K562 (cell line): ENCODE results near the gene IVL.

Experiments
- CBFB ChIP-seq: sonication (generic); formaldehyde crosslinking; IDR thresholded peaks from 2 replicates; pipeline ENCODE4 v1.4.0; 2020; ENCODE audit warnings: mild to moderate bottlenecking, missing genetic modification reagents
- CCNT2 ChIP-seq: IDR thresholded peaks from 2 replicates; pipeline ENCODE4 v1.6.1; 2011; ENCODE audit warnings: borderline replicate concordance, low read depth, mild to moderate bottlenecking, moderate library complexity, mixed read lengths, low read length; ENCODE audit not compliant: insufficient read length; ENCODE audit errors: extremely low read depth
- REST ChIP-seq, 2 experiments: fragments of 450-650 bp; formaldehyde crosslinking in 1 of 2; IDR thresholded peaks; 2 replicates each; pipeline versions ENCODE4 v1.4.0 to v1.6.1; 2014 to 2020; ENCODE audit warnings: mild to moderate bottlenecking in 2 of 2, borderline replicate concordance in 1 of 2, low read depth in 1 of 2
- TOE1 ChIP-seq, 2 experiments: fragments of 450-650 bp in 1 of 2; sonication (generic) in 1 of 2; formaldehyde crosslinking in 1 of 2; IDR thresholded peaks; 2 replicates each; pipeline versions ENCODE4 v1.7.1 to v1.8.0; 2016 to 2022; ENCODE audit warnings: borderline replicate concordance in 2 of 2, mild to moderate bottlenecking in 2 of 2, antibody characterized with exemption in 1 of 2, inconsistent platforms in 1 of 2, low read depth in 1 of 2, missing genetic modification reagents in 1 of 2, moderate library complexity in 1 of 2
- YY1 ChIP-seq, 3 experiments: IDR thresholded peaks; 2 replicates each; pipeline ENCODE4 v1.6.1; 2011; ENCODE audit warnings: low read length in 2 of 3, mild to moderate bottlenecking in 2 of 3, moderate library complexity in 2 of 3, borderline replicate concordance in 1 of 3, control low read depth in 1 of 3, low read depth in 1 of 3; ENCODE audit not compliant: insufficient read depth in 3 of 3, insufficient replicate concordance in 2 of 3, control insufficient read depth in 1 of 3, insufficient read length in 1 of 3; ENCODE audit errors: extremely low read depth in 1 of 3

- TF ChIP-seq YY1 (IDR thresholded peaks at IDR 0.05; ENCODE audit: borderline replicate concordance in 1 of 3, control insufficient read depth in 1 of 3, extremely low read depth in 1 of 3, insufficient read depth in 3 of 3, insufficient read length in 1 of 3, insufficient replicate concordance in 2 of 3, low read depth in 1 of 3, low read length in 2 of 3) (no peak), REST (IDR thresholded peaks at IDR 0.05; ENCODE audit: borderline replicate concordance) (no peak), REST (CRISPR knock-in tag; IDR thresholded peaks at IDR 0.05; ENCODE audit: low read depth) (no peak), TOE1 (IDR thresholded peaks at IDR 0.05; ENCODE audit: borderline replicate concordance) (no peak), TOE1 (CRISPR knock-in tag; IDR thresholded peaks at IDR 0.05; ENCODE audit: borderline replicate concordance, low read depth) (no peak), CBFB (CRISPR knock-in tag) (no peak), CCNT2 (no peak)
These were observed 4.6 kb downstream of the IVL start for GRCh38 chr1:152912900-152913299.
